Central memory CD4-positive, alpha-beta T cell (primary cell): Measurements from ENCODE around the gene PPP1R13B.

ENCODE experiments used
- DNase-seq: peaks from one replicate; pipeline ENCODE4 v3.0.0; 2022

The PPP1R13B gene

DNA sequence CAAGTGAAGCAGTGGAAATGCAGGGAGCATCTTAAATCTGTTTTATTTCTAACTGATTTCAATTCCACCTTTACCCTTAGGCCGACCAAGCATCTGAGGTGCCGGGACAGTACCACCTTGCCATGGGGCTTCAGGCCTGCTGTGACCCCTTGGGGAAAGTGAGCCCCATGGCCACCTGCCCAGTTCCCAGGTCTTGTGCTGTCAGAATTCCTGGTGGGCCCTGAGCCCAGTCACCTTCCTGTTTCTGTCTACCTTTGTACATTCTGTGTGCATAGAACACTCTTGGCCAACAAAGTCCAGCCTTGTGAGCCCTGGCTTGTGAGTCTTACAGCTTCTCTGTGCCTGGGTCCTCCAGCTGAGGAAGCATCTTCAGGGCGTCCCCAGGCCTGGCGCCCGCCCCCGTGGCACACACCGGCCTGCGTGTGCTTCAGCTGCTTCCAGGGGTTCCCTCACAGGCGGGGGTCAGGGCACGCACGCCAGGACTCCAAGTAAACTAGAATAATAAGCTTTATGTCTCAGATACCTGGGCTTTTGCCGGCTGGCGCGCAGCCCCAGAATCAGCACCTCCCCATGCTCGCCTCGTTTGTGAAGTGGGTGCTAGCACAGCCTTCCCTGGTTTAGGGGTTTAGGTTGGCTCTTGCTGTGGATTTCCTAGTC, 121.5 kb downstream of the PPP1R13B start:
- DNase-seq = no peak

DNA sequence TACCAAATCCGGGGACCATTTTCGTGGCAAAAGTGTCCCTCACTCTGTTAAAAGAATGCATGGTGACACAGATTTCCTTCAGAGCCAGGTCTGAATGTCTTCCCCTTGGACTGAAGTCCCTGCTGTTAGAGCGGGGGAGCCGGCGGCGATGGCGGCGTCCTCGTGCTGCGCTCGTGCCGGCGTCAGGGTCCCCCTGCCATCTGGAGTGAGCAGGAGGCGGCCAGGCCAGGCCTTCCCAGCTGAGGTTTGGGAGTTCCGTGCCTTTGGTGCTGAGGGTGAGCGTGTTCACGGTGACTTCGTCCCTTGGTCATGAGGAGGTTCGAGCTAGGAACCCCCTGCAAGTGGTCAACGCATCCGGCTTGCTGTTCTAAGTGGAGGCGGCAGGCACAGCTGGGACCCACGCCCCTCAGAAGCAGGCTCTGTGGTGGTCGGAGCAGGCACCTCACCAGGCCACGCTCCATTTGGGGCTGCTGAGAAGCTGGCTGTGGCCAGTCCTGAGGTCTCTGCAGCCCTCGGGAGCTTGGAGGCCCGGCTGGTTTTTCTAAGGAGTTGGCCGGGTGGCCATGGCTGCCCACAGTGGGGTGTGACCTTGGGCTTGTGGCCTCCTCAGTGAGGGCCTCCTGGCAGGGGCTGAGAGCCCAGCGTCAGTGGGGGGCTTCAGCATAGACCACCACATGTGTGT, 122.2 kb downstream of the PPP1R13B start:
- DNase-seq = no peak

DNA sequence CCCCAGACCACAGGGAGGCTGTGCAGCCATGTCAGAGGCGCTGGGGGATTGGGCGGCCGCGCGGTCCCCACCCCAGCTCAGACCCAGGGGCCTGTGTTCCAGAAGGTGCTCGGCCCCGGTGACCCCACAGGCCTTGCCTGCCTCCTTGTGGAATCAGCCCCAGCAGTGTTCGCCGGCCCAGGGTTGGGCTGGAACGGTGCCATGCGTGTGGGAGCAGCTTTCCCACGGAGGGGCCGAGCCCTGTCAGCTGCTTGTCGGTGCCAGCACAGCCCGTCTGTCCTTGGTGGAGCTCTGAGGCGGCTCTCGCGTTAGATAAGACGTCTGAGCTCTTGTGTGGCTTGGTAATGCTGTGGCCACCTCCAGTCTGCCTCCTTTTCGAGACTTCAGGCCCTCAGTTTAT, 123.3 kb downstream of the PPP1R13B start:
- no peak for DNase-seq

DNA sequence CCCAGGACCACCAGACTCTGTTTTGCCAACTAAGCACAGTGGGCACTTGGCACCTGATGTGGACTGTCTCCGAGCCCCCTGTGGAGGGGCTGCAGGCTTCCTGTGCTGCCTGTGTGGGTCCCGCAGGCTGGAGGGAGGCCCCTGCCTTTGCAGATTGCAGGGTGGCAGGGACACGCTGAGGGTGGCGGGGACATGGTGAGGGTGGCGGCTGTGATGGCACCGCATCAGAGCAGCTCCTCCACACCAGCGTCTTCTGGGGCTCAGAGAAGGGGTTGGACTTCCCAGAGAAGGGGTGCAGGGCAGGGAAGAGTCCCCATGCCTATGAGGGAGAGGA, 123.7 kb downstream of the PPP1R13B start:
- no peak for DNase-seq

DNA sequence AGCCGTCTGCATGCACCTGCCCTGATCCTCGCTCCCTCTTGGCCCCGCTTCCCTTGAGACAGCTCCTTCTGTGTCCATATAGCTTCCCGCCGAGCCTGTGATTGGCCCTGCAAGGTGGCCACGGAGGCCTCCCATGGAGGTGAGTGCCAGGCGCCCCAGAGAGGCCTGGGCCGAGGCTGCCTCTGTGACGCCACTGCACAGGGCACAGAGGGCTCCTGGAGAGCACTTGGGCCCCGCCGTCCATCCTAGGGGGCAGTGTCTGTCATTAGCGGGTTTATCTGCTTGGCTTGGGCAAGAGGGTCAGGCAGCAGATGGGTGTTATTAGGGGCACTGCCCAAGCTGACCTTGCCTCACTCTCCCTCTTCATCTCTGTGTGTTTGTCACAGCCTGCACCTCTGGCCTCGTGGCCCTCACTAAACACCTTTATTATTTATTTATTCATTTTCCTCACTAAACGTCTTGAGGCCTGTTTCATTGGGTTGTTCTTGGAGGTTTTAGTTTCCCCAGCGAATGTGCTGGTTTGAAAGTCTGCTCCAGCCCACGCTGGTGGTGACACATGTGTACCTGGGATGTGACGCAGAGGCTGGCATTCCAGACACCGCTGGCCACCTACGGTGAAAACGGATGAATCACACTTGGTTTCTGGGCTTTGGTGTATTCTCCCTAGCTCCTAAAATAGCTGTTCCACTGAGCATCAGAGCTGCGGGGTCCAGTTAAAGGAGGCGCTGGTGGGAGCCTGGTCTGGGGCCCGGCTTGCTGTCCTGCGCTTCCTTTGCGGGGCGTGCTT, 125.8 kb downstream of the PPP1R13B start:
- no peak for DNase-seq

DNA sequence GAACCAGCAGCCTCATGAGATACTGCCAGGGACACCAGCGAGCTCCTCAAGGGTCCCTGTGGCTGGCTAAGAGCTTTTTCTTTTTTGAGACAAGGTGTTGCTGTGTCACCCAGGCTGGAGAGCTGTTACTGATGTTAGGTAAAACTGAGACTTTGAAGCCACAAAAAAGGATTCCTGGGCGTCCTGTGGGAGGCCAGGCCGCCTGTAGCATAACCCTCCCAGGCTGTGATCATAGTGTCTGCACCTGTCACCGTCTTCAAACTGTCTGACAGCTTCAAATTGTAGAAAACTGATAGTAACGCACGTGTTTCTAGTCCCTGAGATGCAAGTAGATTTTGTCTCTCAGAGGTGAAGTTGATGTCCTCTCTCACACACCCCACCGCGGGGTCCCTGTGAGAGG, 127.6 kb downstream of the PPP1R13B start:
- DNase-seq = no peak

DNA sequence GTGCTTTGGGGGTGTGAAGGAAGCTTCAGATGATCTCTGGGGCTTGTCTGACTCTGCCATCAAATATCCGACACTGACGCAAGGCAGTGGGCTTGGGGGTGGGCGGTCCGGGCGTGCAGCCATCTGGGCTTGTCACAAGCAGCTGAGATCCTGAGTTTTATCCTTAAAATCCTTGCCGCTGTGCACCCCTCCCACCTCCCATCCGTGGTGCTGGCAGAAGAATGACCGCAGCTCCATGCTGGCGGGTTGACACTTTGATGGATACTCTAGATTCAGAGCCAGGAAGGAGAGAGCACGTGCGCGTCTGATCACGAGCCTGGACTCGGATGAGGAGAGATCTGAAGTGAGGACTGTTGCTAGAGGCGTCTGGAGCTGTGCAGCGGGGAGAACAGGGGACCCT, 128.8 kb downstream of the PPP1R13B start:
- no peak for DNase-seq

DNA sequence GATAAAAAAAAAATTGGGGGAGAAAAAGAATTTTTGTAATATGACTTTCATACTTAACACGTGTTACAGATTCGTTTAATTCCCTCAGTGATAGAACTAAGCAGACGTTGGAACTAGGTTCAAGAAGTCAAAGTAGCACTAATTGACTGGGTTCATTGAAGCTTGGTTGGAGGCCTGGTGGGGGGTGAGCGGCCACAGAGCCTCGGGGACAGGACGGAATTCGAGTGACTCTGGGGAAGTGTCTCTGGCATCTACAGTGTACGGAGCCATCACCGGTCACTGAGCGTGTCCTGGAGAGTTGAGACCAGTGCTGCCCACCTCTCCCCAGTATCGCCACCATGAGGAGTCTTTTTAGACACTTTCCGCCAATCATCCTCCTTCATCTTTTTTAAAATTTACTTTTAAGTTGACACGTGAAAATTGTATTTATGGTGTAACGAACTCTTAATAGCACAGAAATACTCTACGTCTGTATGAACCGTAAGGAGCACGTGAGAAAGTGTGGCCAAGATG, 130.4 kb downstream of the PPP1R13B start:
- DNase-seq = no peak

DNA sequence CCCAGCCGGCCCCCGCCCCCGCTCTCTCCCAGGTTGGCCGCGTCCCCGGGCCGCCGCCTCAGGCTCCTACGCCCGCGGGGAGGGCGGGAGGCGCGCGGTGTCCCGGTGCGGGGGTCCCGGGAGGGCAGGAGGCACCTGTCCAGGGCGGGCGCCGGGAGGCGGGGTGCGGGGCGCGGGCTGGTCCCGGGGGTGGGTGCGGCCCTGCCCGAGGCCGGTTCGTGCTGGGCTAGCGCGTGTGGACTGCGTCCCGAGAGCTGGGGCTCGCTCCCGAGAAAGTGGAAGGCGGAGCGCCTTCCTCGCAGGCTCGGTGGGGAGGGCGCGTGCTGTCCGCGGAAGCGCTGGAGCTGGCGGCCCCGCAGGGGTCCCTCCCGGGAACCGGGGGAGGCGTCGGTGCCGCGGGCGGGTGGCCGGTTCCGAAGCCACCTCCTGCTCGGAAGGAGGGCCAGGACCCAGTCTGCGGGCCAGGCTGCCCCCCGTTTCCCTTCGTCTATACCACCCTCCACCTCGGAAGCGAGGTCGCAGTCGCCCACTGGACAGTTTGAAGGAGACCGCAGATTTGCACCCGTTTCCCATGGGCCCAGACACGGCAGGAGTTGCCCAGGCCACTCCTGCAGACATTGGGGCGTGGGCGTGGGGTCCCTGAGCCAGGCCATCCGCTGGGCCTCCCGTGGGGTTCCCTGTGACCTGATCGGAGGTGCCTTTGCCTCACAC, 131.1 kb downstream of the PPP1R13B start:
- no peak for DNase-seq

DNA sequence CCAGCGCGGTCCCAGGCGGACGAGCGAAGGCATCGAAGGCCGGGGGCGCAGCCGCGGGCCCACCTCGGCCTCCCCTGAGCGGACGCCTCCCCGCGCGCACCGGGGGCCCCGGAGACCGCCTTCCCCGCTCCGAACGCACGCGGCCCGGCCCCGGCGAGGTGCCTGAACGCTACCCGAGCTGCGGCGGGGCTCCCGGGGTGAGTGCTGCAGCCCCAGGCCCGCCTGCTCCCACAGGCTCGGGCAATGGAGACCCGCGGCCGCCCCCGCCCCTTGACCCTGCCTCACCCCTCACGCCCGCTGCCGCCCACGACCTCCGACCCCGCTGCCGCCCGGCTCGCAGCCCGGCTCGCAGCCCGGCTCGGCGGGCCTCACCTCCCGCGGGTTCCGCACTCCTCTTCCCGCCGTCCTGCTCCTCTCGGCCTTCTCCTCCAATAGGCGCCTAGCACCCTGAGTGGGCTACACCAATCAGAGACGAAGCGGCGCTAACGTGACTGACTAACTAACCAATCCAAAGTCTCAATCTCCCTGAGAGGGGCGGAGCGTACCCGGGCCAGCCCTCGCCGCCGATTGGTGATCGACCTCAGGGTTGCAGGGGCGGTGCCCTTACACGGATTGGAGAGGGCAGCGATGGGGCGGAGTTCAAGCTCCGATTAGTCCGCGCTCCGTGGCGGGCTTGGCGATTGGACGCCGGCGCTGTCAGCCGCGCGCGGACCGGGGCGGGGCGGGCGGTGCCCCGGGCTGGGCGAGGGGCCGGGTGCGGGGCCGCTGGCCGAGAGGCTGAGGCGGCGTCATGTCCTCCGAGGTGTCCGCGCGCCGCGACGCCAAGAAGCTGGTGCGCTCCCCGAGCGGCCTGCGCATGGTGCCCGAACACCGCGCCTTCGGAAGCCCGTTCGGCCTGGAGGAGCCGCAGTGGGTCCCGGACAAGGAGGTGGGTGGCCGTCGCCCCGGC, 132.0 kb downstream of the PPP1R13B start, which contains the start of the genes XRCC3 and ZFYVE21:
TSS of gene XRCC3 (minus strand) at position 400 of the 949 bp plus-strand sequence. CDS start 4,364 bp downstream, outside the sequence.
TSS of gene ZFYVE21 (plus strand) at position 759 of the 949 bp plus-strand sequence. CDS start at position 791, 32 bp downstream.
- peak; percentile 100 for DNase-seq

DNA sequence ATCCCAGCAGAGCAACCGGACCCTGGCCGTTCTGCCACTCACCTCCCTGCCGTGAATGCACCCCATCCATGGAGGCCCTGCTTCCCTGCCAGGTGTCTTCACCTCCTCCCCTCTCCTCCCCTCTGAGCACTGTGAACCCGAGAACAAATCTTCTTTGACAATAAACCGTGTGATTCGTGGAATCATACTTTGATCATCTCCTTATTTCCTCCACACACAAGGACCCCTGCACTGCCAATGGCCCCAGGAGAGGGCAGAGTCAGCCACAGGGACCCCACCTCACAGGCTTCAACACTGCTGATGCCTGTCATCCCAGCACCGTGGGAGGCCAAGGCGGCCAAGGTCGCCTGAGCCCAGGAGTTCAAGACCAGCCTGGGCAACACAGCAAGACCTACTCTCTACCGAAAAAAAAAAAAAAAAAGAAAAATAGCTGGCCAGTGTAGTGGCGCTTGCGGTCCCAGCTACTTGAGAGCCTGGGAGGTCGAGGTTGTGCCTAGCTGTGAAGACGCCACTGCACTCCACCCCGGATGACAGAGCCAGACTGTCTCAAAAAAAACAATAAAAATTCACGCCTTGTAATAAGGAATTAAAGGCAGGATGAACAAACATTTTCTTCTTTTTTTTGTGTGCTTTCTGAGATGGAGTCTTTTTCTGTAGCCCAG, 133.2 kb downstream of the PPP1R13B start:
- DNase-seq = no peak

DNA sequence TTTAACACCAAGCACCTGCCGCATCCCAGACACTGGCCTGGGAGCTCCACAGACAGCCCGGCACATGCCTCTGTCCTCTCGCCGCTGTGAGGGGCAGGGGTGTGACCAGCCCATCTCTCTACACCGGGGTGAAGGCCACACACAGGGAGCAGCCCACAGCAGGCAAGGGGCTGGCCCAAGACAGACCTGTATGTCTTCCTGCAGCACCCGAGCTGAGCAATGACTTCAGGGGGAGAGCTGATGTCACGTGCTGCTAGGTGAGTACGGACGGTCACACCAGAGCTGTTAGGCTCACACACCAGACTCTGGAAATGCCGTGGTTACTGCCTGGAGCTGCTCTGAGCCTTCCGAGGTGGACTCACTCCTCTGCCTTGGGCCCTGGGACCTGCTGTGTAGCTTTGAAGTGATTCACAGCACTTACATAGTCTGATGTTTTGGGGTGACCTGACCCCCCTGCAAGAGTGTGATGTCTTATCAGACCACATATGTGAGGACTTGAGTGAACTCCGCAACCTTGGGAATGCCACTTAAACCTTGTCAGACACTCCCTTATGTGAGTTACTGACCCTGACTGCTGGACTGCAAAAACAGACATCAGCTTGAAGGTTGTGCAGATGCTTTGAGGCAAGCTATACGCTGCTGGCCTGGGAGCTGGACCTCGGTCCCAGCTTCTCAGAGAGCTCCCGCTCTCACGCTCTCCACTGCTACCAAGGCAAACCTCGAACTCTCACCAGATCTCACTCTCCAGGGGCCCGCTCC, 133.9 kb downstream of the PPP1R13B start:
- no peak for DNase-seq

DNA sequence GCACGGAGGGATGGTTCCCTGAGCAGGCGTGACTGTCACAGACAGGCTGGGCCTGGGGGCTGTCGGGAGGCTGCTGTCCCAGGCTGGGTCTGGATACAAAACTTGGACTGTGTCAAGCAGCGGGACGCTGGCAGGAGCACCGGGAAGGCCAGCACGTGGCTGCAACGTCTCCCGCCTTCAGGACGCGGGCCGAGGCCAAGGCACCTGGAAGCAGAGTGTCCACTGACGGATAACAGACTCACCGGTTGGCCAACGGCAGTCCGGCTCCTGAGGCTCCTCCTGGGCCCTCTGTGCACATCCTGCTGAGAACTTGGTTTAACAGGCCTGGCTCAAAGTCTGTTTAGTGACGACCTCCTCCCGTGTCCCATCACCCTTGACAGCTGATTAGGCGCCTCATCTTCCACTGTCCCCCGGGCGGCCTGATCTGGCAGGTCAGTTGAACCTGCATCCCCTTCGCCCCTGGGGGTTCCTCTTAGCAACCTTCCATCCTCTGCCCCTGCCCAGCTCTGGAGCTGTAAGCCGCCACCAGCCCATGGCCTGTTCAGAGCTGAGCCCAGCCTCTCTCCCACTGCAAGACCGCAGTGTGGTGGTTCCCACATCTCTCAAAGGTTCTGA, 134.6 kb downstream of the PPP1R13B start:
- DNase-seq = no peak

DNA sequence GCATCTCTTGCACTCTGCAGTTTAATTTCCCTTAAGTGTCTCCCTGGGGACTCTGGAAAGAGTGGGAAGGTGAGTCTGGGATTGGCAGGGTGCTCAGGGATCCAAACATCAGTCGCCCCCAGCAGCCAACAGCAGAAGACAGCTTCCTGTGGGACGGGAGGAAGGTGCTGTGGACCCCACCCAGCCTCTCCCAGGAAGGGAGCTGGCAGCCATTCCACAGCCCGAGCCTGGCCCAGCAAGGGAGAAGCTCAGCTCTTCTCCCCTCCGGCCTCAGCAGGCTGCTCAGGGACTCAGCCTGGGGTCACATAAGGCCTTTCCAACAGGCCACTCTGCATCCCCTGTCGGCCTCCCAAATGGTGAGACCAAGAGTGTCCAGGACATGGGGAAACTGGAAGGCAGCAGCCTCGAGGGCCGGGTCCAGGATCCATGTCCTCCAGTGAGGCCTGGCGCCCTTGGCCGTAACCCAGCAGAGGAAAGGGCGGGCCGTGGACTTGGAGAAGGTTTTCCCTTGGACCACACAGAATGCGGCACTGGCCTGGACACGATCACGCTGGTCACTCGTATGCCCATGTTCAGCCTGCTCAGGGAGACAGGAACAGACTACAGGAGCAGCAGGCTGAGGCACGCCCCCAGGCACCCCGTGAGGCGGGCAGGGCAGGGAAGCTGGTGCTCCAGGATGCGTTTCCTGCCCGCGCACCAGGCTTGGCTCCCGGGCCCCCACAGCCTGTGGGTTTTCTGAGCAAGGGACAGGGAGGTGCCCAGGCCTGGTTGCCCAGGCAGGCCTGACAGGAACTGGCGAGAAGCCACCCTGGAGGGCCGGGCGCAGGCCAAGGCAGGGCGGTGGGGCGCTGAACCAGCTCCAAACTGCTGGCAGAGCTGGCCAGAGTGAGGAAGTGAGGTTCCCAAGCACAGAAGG, 135.6 kb downstream of the PPP1R13B start:
- DNase-seq = no peak

DNA sequence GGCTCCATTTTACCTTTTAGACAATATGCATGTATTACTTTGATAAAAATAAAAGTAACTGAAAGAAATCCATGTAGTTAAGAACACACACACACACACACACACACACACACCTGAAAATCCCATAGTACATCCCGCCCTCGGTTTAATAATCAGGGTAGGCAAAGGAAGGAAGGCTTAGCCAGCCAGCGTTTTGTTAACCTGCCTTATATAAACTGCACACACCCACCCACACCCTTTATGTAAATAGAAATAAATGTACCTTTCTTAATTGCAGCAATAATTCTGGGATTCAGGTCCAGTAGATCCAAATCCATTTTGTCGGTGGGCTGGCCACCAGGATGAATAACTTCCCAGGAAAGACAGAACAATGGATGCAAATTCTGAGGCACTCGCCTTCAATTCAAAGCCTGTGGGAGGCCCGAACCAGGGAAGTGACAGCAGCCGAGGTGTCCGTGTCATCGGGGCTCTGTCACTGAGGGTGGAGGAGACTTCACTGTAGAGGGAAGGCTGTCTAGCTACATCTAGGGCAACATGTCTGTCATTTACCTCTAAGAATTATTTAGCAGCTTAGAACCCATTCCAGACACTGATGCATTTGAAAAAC, 136.5 kb downstream of the PPP1R13B start:
- DNase-seq = no peak

DNA sequence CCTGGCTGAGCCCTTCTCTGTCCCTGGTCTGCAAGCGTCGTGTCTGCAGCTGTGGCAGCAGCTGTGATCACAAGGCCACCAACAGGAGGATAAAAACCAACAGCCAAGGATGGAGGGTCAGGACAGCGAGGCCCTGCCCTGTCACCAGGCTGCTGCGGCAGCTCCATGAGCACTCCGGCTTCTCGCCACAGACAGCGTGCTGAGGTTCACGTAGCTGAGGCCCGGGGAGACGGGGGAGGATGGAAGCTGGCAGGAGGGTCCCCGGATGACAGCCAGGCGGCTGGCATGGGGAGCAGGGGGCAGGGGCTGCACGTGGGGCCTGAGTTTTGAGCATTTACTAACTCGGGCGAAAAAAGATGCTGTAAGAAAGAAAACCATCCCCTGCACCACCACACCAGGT, 137.6 kb downstream of the PPP1R13B start:
- DNase-seq = no peak

DNA sequence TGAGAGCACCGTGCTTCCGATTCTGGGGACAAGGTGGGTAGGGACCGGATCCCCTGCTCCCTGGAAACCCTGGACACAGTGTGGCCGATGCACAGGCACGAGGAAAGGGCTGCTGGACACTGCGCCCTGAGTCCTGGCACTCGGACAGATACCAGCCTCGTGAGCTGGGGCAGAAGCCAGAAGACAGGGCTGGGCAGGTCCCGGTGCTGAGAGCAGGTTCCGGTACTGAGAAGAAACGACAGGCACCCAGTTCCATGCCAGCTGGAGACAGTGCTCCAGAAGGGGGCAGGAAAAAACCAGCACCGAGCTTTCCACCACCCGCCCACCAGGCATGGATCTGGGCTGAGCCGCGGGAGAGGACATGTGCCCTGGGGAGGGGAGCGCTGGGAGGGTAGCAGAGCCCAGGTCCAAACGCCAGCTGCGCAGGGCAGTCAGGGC, 138.6 kb downstream of the PPP1R13B start:
- no peak for DNase-seq
